H1 (cell line): ENCODE results near the gene CLBA1. TPM values are rescaled to one million over a fixed set of nuclear protein-coding genes. Genes with fewer than 3 reads are reported as not detected.

Source experiments
- ASH2L ChIP-seq: fragments of 200-600, 300-600 bp; sonication (generic); IDR thresholded peaks from one replicate; pipeline ENCODE4 v1.7.1; 2017; ENCODE audit warnings: low read length
- CHD7 ChIP-seq: fragments of 300-600 bp; sonication (generic); IDR thresholded peaks from 2 replicates; pipeline ENCODE4 v1.7.1; 2012; ENCODE audit warnings: low read length, moderate library complexity, mild to moderate bottlenecking, inconsistent platforms; ENCODE audit not compliant: insufficient replicate concordance
- CTCF ChIP-seq, 3 experiments: IDR thresholded peaks; 1 replicate in 2 of 3; 2 replicates in 1 of 3; pipeline versions ENCODE4 v1.5.1 to v1.6.1; 2011; ENCODE audit warnings: low read length in 3 of 3, mild to moderate bottlenecking in 3 of 3, inconsistent platforms in 2 of 3, low read depth in 1 of 3, moderate library complexity in 1 of 3; ENCODE audit not compliant: insufficient read depth in 1 of 3; ENCODE audit errors: control extremely low read depth in 1 of 3
- EGR1 ChIP-seq: IDR thresholded peaks from 2 replicates; pipeline ENCODE4 v1.6.1; 2011; ENCODE audit warnings: low read depth, low read length, borderline replicate concordance
- GABPA ChIP-seq: IDR thresholded peaks from 2 replicates; pipeline ENCODE4 v1.6.1; 2011; ENCODE audit warnings: mild to moderate bottlenecking, low read length, moderate library complexity, borderline replicate concordance; ENCODE audit not compliant: insufficient read depth
- SP1 ChIP-seq: IDR thresholded peaks from 2 replicates; pipeline ENCODE4 v1.6.1; 2011; ENCODE audit warnings: low read depth, low read length
- TAF1 ChIP-seq: IDR thresholded peaks from 2 replicates; pipeline ENCODE4 v1.6.1; 2011; ENCODE audit warnings: mild to moderate bottlenecking, low read depth, low read length
- TEAD4 ChIP-seq: IDR thresholded peaks from 2 replicates; pipeline ENCODE4 v1.6.1; 2012; ENCODE audit warnings: low read depth, low read length, inconsistent platforms, mixed read lengths
- polyA plus RNA-seq, 7 experiments: library from polyadenylated mRNA; depleted of rRNA in 3 of 7; stranded (reverse) in 5 of 7; unstranded in 2 of 7; fragments of >200 nt in 5 of 7; fragments of 200-250 nt in 2 of 7; gene quantifications; 1 replicate in 5 of 7; 2 replicates in 1 of 7; 4 replicates in 1 of 7; pipeline versions ENCODE4 v1.2.1 to v1.2.3, GENCODE V29; 2011 to 2013; ENCODE audit warnings: missing spikeins in 2 of 7, mixed read lengths in 2 of 7
- total RNA-seq: library from RNA; stranded (reverse); fragmentation: NEBNext Ultra II Directional; extraction: Animal tissue kit (Norgen Biotek cat#: 25700); gene quantifications from 2 replicates; pipeline ENCODE4 v1.2.1, GENCODE V29; 2021

CLBA1 gene
- total and polyA plus RNA-seq, 2 of the 8 experiments (the other 6 are each of a cell fraction or from before 2014, with no cell fraction given) = 1.6 to 2.4 TPM

GRCh38 chr14:104993808-104994591, 8.4 kb downstream of the CLBA1 start (continued):
- TF ChIP-seq CHD7 (no peak), SP1 (no peak), CTCF (IDR thresholded peaks at IDR 0.05; ENCODE audit: control extremely low read depth in 1 of 3, insufficient read depth in 1 of 3, low read depth in 1 of 3, low read length in 3 of 3) (no peak), GABPA (no peak), EGR1 (no peak), TAF1 (no peak), ASH2L (no peak), TEAD4 (no peak)
